Sigmoid colon (tissue), 7 donors: Measurements from ENCODE around the gene RGS7. TPM values are rescaled to one million over a fixed set of nuclear protein-coding genes. Genes with fewer than 3 reads are reported as not detected.

Experiments used
- DNase-seq: peaks from one replicate; pipeline ENCODE4 v3.0.0-alpha.2; 2019
- H3K27ac ChIP-seq, 4 donors: fragments of 200-600 bp; sonication (generic); one replicate each; pipeline ENCODE4 v1.5.1; 2016 to 2019; ENCODE audit warnings: mild to moderate bottlenecking in 1 of 4
- H3K27me3 ChIP-seq, 3 donors: fragments of 200-600 bp; sonication (generic); one replicate each; pipeline ENCODE4 v1.5.1; 2019; ENCODE audit warnings: mild to moderate bottlenecking in 1 of 3
- H3K36me3 ChIP-seq, 4 donors: fragments of 200-600 bp; sonication (generic); one replicate each; pipeline ENCODE4 v1.5.1; 2016 to 2019
- H3K4me1 ChIP-seq, 4 donors: fragments of 200-600 bp; sonication (generic); one replicate each; pipeline ENCODE4 v1.5.1; 2017 to 2019
- H3K4me3 ChIP-seq, 4 donors: fragments of 200-600 bp; sonication (generic); one replicate each; pipeline ENCODE4 v1.5.1; 2017 to 2019; ENCODE audit warnings: mild to moderate bottlenecking in 2 of 4, moderate library complexity in 1 of 4
- H3K9me3 ChIP-seq, 4 donors: fragments of 200-600 bp in 3 of 4; sonication (generic) in 3 of 4; one replicate each; pipeline versions ENCODE4 v1.5.1 to v1.6.1; 2013 to 2019
- CTCF ChIP-seq, 4 experiments: fragments of 450-650 bp in 3 of 4; fragments of 200-600 bp in 1 of 4; IDR thresholded peaks; one replicate each; pipeline ENCODE4 v1.5.1; 2016 to 2019; ENCODE audit warnings: antibody characterized with exemption in 4 of 4, mild to moderate bottlenecking in 3 of 4, moderate library complexity in 2 of 4
- EP300 ChIP-seq, 4 donors: sonication (generic); formaldehyde crosslinking; IDR thresholded peaks; one replicate each; pipeline ENCODE4 v1.6.1; 2017; ENCODE audit warnings: antibody characterized with exemption in 4 of 4
- POLR2A ChIP-seq, 2 donors: fragments of 450-650 bp; IDR thresholded peaks; one replicate each; pipeline ENCODE4 v1.6.1; 2016; ENCODE audit warnings: antibody characterized with exemption in 2 of 2, mild to moderate bottlenecking in 2 of 2, moderate library complexity in 2 of 2
- POLR2AphosphoS5 ChIP-seq, 4 donors: sonication (generic); formaldehyde crosslinking; IDR thresholded peaks; one replicate each; pipeline ENCODE4 v1.6.1; 2017; ENCODE audit warnings: antibody characterized with exemption in 4 of 4
- WGBS, 2 donors: extraction: QIAGEN DNeasy Blood & Tissue Kit; methylation state at CpG; one replicate each; pipeline ENCODE4 v1.1.7; 2013; 5-methylcytosine and 5-hydroxymethylcytosine counted together
- intact Hi-C: fragments of 100-400 bp; cut with DNase I; formaldehyde crosslinking; loops from one replicate; pipeline ENCODE4 v1.15.1; 2023
- polyA plus RNA-seq, 3 donors: library from polyadenylated mRNA; stranded (reverse); fragments of 200-250 nt; gene quantifications; one replicate each; pipeline ENCODE4 v1.2.3, GENCODE V29; 2013
- total RNA-seq, 4 donors: library from RNA; depleted of rRNA; stranded (reverse); fragments of >200 nt; gene quantifications; one replicate each; pipeline ENCODE4 v1.1.0, GENCODE V29; 2016
- donor health status: healthy with polysubstance abuse.
- donor health status: Bipolar disorder and iron deficiency.
- donor health status: healthy.

RGS7 gene
- total and polyA plus RNA-seq, 7 donors = 0.10 to 1.8 (median 0.33) TPM; not detected in 4

- no peak for DNase-seq
- intact Hi-C loops = no loop called here
- H3K4me1 ChIP-seq = no peaks in the 10 kb centered on the region
- no peak for TF ChIP-seq POLR2A (IDR thresholded peaks at IDR 0.05)
- TF ChIP-seq EP300 (IDR thresholded peaks at IDR 0.05) = no peak
- no peak for TF ChIP-seq POLR2AphosphoS5 (IDR thresholded peaks at IDR 0.05)
- TF ChIP-seq CTCF (IDR thresholded peaks at IDR 0.05) = no peak
- 61% methylated on average over 11 of the region's 11 CpGs for WGBS, 2 donors
- H3K9me3 ChIP-seq = no peaks in the 10 kb centered on the region
- H3K27me3 ChIP-seq = no peaks in the 10 kb centered on the region
- no peak overlapping the region for H3K27ac ChIP-seq
- H3K36me3 ChIP-seq = no peaks in the 10 kb centered on the region
- no peak overlapping the region for H3K4me3 ChIP-seq
Observed at GRCh38 chr1:241129207-241129960, 227.6 kb downstream of the RGS7 start.

GRCh38 chr1:241125286-241125685, 231.7 kb downstream of the RGS7 start:
- intact Hi-C loops = no loop called here
- H3K9me3 ChIP-seq = no peaks in the 10 kb centered on the region
- H3K4me1 ChIP-seq = no peaks in the 10 kb centered on the region
- H3K36me3 ChIP-seq = no peaks in the 10 kb centered on the region
- no peak overlapping the region for H3K27ac ChIP-seq
- TF ChIP-seq POLR2A (IDR thresholded peaks at IDR 0.05) (no peak), EP300 (IDR thresholded peaks at IDR 0.05) (no peak), CTCF (IDR thresholded peaks at IDR 0.05) (no peak), POLR2AphosphoS5 (IDR thresholded peaks at IDR 0.05) (no peak)
- WGBS, 2 donors = 88 to 91% methylated on average over 2 of the region's 2 CpGs
- H3K27me3 ChIP-seq = no peaks in the 10 kb centered on the region
- DNase-seq = no peak
- no peak overlapping the region for H3K4me3 ChIP-seq

- TF ChIP-seq POLR2AphosphoS5 (IDR thresholded peaks at IDR 0.05) (no peak), EP300 (IDR thresholded peaks at IDR 0.05) (no peak), CTCF (IDR thresholded peaks at IDR 0.05) (no peak)
- no peaks in the 10 kb centered on the region for H3K9me3 ChIP-seq
- H3K4me3 ChIP-seq = no peak overlapping the region
- WGBS, 2 donors = 17 to 71% methylated on average over 3 of the region's 3 CpGs
- intact Hi-C loops = no loop called here
- H3K36me3 ChIP-seq = no peaks in the 10 kb centered on the region
- DNase-seq = no peak
- H3K4me1 ChIP-seq = no peaks in the 10 kb centered on the region
- no peaks in the 10 kb centered on the region for H3K27me3 ChIP-seq
- no peak overlapping the region for H3K27ac ChIP-seq
Observed at GRCh38 chr1:241118049-241118448, 239.0 kb downstream of the RGS7 start.

GRCh38 chr1:241115784-241116183, 241.2 kb downstream of the RGS7 start:
- Histone ChIP-seq H3K4me1 (no peaks in the 10 kb centered on the region), H3K4me3 (no peak overlapping the region), H3K9me3 (no peaks in the 10 kb centered on the region), H3K36me3 (no peaks in the 10 kb centered on the region), H3K27ac (no peak overlapping the region), H3K27me3 (no peaks in the 10 kb centered on the region)
- intact Hi-C loops = no loop called here
- no peak for TF ChIP-seq POLR2A (IDR thresholded peaks at IDR 0.05)
- TF ChIP-seq CTCF (IDR thresholded peaks at IDR 0.05) = no peak
- no peak for TF ChIP-seq EP300 (IDR thresholded peaks at IDR 0.05)
- no peak for TF ChIP-seq POLR2AphosphoS5 (IDR thresholded peaks at IDR 0.05)
- 65 to 83% methylated on average over 5 of the region's 5 CpGs for whole genome bisulfite sequencing, 2 donors
- no peak for DNase-seq
